Muscle of leg (tissue), 11 donors: ENCODE data around the gene ARHGEF18. TPM values are rescaled to one million over a fixed set of nuclear protein-coding genes. Genes with fewer than 3 reads are reported as not detected.
"Not testable (repeated sequence)": the region's sequence is repeated elsewhere in the genome, so short reads cannot be mapped to it uniquely, and the experiment has no call there.

ENCODE experiments used
- DNase-seq: peaks from one replicate; pipeline ENCODE4 v3.0.0; 2013
- H3K27ac ChIP-seq: one replicate; pipeline ENCODE4 v1.5.1; 2013; ENCODE audit warnings: mild to moderate bottlenecking, low read length, control low read depth
- H3K27me3 ChIP-seq: one replicate; pipeline ENCODE4 v1.6.1; 2013; ENCODE audit warnings: low read length; ENCODE audit not compliant: control insufficient read depth, insufficient read depth
- H3K36me3 ChIP-seq: one replicate; pipeline ENCODE4 v1.6.1; 2013; ENCODE audit warnings: low read length; ENCODE audit not compliant: control insufficient read depth, insufficient read depth
- H3K4me1 ChIP-seq: one replicate; pipeline ENCODE4 v1.6.1; 2013; ENCODE audit warnings: low read length; ENCODE audit not compliant: control insufficient read depth, insufficient read depth
- H3K4me3 ChIP-seq: one replicate; pipeline ENCODE4 v1.5.1; 2013; ENCODE audit warnings: low read length, control low read depth
- H3K9me3 ChIP-seq: replicated peaks from 2 replicates; pipeline ENCODE4 v1.6.1; 2013; ENCODE audit warnings: low read depth, low read length; ENCODE audit not compliant: control insufficient read depth
- WGBS: methylation state at CpG from one replicate; pipeline ENCODE4 v1.1.5; 2013; ENCODE audit warnings: missing lambda C conversion rate; ENCODE audit not compliant: insufficient coverage; 5-methylcytosine and 5-hydroxymethylcytosine counted together
- polyA plus RNA-seq, 8 donors: library from polyadenylated mRNA; unstranded; fragments of 120-200 nt; gene quantifications; one replicate each; pipeline versions ENCODE4 v1.2.1 to v1.2.3, GENCODE V29; 2013; ENCODE audit warnings: inconsistent platforms in 1 of 8, low replicate concordance in 1 of 8; ENCODE audit not compliant: insufficient read length in 8 of 8, insufficient read depth in 1 of 8
- total RNA-seq: library from RNA; stranded (reverse); fragments of 120-200 nt; gene quantifications from one replicate; pipeline ENCODE4 v1.2.4, GENCODE V29; 2013

Gene ARHGEF18
- total and polyA plus RNA-seq, 9 donors: 11.5 to 18.0 (median 15.7) TPM

DNA sequence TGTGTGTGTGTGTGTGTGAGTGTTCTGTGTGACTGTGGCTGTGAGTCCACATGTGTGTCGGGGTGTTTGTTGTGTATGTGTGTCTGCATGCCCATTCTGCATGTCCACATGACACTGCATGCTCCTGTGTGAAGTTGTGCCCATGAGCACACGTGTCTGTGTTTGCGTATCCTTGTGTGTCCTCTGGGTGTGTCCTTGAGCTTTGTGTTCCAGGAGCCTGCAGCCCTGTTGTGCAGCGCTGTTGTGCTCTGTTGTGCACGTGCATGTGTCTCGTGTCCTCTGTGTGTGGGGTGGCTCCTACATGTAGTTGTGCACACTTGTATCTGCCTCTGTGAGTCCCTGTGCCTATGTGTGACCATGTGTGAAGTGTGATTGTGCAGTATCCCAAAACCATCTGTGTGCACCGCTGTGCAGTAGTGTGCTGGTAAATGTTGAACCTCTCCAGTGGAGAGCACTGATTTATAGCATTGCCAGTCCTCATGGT, 2.2 kb upstream of the ARHGEF18 start:
- Histone ChIP-seq H3K27me3 (no peaks in the 10 kb centered on the region), H3K36me3 (no peaks in the 10 kb centered on the region), H3K4me3 (no peak overlapping the region), H3K27ac (no peak overlapping the region), H3K9me3 (peaks cover under 1% of the 10 kb centered on the region), H3K4me1 (no peaks in the 10 kb centered on the region)
- no peak for DNase-seq
- 80% methylated on average over 6 of the region's 7 CpGs for WGBS

DNA sequence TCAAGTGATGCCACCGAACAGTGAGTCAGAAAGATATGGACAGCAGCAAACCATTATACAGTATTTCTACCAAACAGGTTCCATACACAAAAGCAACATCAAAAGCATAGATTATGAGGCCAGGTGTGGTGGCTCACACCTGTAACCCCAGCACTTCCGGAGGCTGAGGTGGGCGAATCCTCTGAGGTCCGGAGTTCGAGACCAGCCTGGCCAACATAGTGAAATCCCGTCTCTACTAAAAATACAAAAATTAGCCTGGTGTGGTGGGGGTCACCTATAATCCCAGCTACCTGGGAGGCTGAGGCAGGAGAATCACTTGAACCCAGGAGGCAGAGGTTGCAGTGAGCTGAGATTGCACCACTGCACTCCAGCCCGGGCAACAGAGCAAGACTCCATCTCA, 1.7 kb upstream of the ARHGEF18 start:
- 86% methylated on average over 1 of the region's 7 CpGs for WGBS
- not testable (repeated sequence) for H3K4me3 ChIP-seq, H3K27ac ChIP-seq, H3K9me3 ChIP-seq, DNase-seq, H3K27me3 ChIP-seq, H3K36me3 ChIP-seq, H3K4me1 ChIP-seq

DNA sequence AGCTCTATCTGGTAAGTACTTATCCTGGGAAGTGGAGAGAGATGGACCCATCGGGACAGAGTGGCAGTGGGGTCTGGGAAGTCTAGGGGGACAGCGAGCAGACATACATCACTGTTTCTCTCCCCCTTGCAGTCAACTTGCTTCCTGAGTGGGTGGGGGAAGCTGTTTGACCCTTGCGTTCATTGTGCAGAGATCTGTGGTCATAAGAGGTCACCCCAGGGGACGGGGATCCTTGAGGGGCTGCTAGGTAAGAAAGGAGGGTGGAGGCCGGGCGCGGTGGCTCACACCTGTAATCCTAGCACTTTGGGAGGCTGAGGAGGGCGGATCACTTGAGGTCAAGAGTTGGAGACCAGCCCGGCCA, 474 bp downstream of the ARHGEF18 start:
- no peak overlapping the region for H3K27ac ChIP-seq
- peaks cover 8% of the 10 kb centered on the region for H3K9me3 ChIP-seq
- H3K4me1 ChIP-seq: no peaks in the 10 kb centered on the region
- DNase-seq: no peak
- H3K36me3 ChIP-seq: no peaks in the 10 kb centered on the region
- no peaks in the 10 kb centered on the region for H3K27me3 ChIP-seq
- 64% methylated on average over 5 of the region's 9 CpGs for WGBS
- H3K4me3 ChIP-seq: no peak overlapping the region

DNA sequence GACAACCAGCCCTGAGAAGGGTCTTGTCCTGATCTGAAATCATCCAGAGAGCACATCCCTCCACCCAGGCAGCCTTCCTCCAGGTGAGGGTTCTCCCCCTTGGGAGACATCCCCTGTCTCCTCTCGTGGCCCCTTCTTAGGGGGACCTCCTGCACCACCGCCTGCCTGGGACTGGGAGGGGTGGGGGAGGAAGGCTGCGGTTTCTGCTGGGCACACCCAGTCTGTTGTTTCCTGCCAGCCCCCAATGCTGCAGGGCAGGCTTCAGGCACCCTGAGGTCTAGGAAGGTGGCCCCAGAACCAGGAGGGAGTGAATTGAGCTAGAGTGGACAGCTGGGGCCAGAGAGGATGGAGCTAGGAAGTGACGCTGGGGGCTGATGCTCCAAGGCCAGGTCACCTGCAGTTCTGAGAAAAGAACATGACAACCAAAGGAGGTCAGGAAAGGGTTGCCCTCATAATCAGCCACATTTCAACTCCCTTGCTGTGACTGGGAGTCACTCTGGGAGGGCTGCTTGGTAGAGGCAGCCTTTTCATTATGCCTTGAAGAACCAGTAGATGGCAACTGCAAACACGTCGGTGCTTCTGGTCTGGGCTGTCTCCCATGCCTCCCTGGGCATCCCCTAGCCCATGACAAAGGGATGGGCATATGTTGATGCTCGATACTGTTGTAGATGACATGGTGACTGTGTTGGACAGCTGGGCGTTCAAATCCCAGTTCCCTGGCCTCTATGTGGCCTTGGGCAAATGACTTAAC, 1.4 kb downstream of the ARHGEF18 start:
- no peaks in the 10 kb centered on the region for H3K36me3 ChIP-seq
- 47% methylated on average over 3 of the region's 8 CpGs for WGBS
- H3K27me3 ChIP-seq: no peaks in the 10 kb centered on the region
- peaks cover 8% of the 10 kb centered on the region for H3K9me3 ChIP-seq
- DNase-seq: no peak
- H3K27ac ChIP-seq: no peak overlapping the region
- H3K4me3 ChIP-seq: no peak overlapping the region
- no peaks in the 10 kb centered on the region for H3K4me1 ChIP-seq

DNA sequence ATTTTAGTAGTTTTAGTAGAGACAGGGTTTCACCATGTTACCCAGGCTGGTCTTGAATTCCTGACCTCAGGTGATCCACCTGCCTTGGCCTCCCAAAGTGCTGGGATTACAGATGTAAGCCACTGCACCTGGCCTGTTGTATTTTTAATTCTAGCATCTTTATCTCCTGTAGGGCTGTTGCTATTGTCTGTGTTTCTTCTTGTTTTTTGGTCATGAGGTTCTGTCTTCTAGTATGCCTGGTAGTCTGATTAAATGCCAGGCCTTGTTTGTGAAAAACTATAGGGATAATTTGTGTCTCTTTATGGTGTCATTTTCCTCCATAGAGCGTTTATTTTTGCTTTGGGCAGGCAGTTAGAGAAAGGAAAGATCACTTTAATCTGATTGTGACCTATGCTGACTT, 3.1 kb downstream of the ARHGEF18 start:
- H3K27me3 ChIP-seq: no peaks in the 10 kb centered on the region
- WGBS: no CpG with 5 or more reads among the region's 1 CpG

DNA sequence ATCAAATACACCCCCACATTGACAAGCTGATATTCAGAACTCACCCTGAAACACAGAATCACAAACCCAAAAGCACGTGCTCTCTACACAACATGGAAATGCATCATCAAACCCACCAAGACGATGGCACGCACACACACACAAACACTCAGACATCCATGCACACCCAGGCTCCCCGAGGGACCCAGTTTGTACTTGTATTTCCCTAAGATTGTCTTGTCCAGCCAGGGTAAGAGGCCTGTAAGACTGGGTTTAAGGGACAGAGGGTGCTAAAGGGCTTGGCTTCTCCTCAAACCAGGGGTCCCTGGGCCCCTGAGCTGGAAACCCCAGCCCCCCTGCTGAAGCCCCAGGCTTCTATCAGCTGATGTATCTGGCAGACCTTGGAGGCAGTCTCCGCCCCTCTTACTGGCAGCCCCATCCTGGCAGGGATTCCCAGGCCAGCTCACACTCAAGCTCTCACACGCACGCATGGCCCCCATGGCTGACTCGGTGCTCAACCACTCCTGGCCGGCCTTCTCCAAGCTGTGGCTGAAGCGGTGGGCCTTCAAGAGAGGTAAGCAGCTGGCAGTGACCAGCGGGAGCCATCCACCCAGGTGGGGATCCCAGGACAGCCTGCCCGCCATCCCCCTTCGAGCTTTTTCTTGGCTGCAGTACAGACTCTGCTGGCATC, 6.5 kb downstream of the ARHGEF18 start:
- no peak overlapping the region for H3K4me3 ChIP-seq
- peaks cover 8% of the 10 kb centered on the region for H3K9me3 ChIP-seq
- H3K4me1 ChIP-seq: peaks cover 8% of the 10 kb centered on the region
- peak; percentile 8 for DNase-seq
- H3K27ac ChIP-seq: no peak overlapping the region
- 54% methylated on average over 11 of the region's 13 CpGs for WGBS
- H3K36me3 ChIP-seq: no peaks in the 10 kb centered on the region
- H3K27me3 ChIP-seq: no peaks in the 10 kb centered on the region

More for the DNA sequence above, 3.1 kb downstream of the ARHGEF18 start:
- Histone ChIP-seq H3K9me3 (peaks cover 8% of the 10 kb centered on the region), H3K4me1 (peaks cover 8% of the 10 kb centered on the region), H3K4me3 (no peak overlapping the region), H3K27ac (no peak overlapping the region), H3K36me3 (no peaks in the 10 kb centered on the region)
- DNase-seq: no peak

DNA sequence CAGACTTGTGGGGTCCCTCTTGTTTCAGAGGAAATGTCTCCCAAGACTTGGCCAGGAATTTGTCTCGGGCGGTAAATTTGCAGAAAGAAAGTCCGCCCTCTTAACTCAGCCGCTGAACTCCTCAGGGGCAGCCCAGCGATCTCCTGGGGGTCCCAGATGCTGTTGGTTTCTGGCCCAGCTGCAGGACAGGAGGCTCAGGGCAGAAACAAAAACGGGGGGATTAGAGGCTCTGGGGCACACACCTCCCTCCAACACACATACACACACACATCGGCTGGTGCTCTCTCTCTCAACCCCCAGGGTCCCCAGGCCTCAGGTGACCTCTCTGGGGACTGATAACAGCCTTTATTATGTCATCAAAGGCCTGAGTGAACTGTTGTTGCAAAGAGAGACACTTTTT, 7.1 kb downstream of the ARHGEF18 start:
- H3K27me3 ChIP-seq: no peaks in the 10 kb centered on the region
- WGBS: 27% methylated on average over 6 of the region's 7 CpGs
- peaks cover 8% of the 10 kb centered on the region for H3K9me3 ChIP-seq
- H3K4me3 ChIP-seq: no peak overlapping the region
- no peak for DNase-seq
- H3K4me1 ChIP-seq: peaks cover 8% of the 10 kb centered on the region
- H3K36me3 ChIP-seq: no peaks in the 10 kb centered on the region
- H3K27ac ChIP-seq: no peak overlapping the region

DNA sequence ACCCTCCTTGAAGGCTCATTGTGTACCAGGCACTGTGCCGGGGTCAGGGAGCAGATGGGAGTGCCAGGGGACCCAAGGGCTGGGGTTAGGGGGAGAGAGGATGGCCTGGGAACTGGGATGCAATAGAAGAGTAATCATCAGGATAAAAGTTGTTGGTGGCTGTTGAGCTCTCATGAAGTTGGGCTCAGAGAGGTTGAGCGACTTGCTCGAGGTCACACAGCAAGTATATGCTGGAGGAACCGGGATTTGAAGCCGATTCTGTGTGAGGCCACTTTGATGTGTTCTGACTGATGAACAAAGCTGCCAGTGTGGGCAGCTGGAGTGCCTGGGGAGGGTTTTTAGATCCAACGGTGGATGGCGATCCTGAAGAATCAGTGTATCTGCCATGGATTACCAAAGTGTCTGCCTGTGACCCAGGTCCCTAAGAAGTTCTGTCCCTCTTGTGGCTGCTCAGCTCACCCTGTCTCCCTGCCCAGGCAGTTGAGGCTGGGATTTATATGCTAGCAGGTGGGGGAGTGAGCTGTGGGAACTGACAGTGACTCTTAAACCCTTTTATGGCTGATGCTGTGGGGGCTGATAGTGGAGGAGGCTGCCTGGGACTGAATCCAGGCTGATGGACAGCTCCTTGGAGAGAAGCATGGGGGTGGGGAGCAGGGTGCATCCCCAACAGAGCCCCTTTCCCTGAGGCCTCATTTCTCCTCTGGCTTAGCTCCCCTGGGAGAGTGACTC, 8.3 kb downstream of the ARHGEF18 start:
- WGBS: 94% methylated on average over 7 of the region's 7 CpGs
- peaks cover 8% of the 10 kb centered on the region for H3K4me1 ChIP-seq
- DNase-seq: no peak
- no peak overlapping the region for H3K27ac ChIP-seq
- H3K36me3 ChIP-seq: no peaks in the 10 kb centered on the region
- H3K4me3 ChIP-seq: no peak overlapping the region
- H3K27me3 ChIP-seq: no peaks in the 10 kb centered on the region
- peaks cover 2% of the 10 kb centered on the region for H3K9me3 ChIP-seq

DNA sequence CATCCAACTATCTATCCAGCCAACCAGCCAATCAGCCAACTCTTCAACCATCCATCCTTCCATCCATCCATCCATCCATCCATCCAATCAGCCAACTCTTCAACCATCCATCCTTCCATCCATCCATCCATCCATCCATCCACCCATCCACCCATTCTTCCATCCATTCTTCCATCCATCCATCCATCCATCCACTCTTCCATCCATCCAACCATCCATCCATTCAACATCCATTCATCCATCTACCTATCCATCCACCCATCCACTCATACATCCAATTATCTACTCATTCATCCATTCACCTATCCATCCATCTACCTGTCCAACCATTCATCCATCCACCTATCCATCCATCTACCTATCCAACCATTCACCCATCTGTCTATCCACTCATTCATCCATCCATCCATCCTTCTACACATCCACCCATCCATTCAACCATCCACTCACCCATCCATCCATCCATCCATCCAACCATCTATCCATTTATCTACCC, 9.4 kb downstream of the ARHGEF18 start:
- Histone ChIP-seq H3K36me3 (no peaks in the 10 kb centered on the region), H3K9me3 (no peaks in the 10 kb centered on the region), H3K4me3 (no peak overlapping the region), H3K27me3 (no peaks in the 10 kb centered on the region), H3K4me1 (peaks cover 8% of the 10 kb centered on the region), H3K27ac (no peak overlapping the region)
- no peak for DNase-seq

DNA sequence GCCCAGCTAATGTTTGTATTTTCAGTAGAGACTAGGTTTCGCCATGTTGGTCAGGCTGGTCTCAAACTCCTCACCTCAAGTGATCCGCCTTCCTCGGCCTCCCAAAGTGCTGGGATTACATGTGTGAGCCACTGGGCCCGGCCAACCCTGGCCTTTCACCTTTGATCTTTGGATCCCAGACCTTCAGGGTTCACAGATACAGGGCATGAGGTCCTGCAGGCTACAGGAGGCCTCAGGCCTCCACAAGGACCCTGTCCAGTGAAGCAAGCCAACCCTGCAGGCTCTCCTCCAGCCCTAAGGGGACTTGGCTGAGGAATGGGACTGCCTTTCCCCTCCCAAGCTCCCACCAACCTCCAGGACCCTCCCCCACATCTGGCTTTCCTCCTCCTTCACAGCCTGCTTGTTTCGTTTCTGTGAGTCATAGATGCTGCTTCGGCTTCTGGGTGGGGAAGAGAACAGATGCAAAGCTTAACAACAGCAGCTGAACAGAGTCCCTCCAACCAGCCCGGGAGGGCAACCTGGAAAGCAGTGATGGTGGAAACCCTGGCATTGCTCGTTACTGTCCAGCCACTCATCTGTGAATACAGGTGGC, 11.8 kb downstream of the ARHGEF18 start:
- H3K27me3 ChIP-seq: no peaks in the 10 kb centered on the region
- no peaks in the 10 kb centered on the region for H3K9me3 ChIP-seq
- H3K27ac ChIP-seq: no peak overlapping the region
- no peaks in the 10 kb centered on the region for H3K36me3 ChIP-seq
- DNase-seq: no peak
- WGBS: 72% methylated on average over 7 of the region's 8 CpGs
- no peak overlapping the region for H3K4me3 ChIP-seq
- peaks cover 4% of the 10 kb centered on the region for H3K4me1 ChIP-seq
